GM19099 (cell line): ENCODE data around the gene TSFM.
A peak's percentile ranks its signal among the peaks of the same experiment; 100 is the strongest.

Experiments
- POLR2A ChIP-seq: IDR thresholded peaks from 3 replicates; pipeline ENCODE4 v1.6.1; 2011; ENCODE audit warnings: low read depth; ENCODE audit not compliant: insufficient read length; ENCODE audit errors: extremely low read depth

The TSFM gene

DNA sequence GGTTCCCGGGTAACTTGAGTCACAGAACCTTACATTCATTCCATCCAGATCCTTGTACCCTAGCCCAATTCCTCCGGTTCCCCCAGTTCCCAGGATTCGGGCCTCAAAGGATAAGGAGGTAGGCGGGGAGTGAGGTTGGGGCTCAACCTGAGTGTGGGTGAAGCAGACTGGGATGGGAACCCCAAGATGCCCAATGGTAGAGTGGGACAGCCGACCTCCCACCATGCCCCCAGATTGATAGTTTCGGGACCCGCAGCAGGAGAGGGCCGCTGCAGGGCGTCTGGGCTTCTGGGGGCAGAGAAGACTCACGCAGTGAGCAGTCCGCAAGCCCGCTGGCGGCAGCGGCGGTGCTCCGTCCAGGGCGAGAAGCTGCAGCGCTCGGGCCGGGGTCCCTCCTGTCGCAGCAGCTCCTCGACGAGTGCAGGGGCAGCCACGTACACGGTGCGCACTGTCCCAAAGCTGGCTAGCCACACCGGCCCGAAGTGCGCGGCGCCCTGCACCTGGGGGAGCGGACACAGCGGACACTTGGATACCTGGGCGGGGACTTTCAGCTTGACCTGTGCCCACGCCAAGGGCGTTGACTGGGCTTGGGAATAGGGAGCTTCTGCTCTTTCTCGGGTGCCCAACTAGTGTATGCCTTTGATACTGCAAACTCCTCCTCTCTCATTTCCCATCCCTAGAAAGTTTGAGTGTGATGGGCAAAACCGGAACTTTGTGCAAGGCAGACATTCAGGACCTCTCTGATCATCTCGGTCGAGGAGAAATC is 16.7 kb upstream of the TSFM start:
- TF ChIP-seq POLR2A = no peak

DNA sequence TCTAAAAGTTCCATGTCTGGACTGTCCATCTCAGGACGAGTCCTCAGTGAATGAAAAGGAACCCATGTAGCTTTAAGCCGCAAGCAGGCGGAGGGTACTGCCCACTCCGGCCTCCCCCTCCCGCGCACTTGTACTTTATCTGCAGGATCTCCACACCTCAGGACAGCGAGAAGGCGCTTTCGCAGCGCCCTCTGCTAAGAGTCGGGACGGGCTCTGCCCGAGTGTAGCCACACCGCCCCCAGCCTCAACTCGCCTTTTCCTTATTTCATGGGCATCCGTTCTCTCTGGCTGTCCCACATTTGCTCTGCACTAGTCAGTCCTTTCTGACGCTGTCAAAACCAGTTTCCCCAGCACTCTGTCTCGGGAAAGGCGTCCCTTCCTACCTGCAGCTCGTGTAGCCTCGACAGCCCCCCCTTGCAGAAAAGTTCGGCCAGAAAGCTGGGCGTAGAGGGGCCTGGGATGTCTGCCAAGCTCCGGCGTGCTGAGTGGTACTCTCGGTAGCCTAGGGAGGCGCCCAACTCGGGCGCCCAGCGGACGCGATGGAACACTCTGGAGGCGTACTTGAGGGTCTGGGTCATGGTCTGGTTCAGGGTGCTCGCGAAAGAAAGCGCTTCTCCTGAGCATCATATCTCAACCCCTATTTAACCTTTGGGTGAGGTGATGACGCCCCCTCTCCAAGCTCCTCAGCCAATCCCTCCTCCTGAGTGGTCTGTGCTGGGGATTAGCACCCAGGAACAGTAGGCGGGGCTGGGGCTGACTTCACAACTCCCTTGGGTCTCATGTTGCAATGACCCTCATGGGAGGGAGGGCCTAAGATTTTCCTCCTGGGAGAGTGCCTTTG is 15.9 kb upstream of the TSFM start, which contains the start of gene CYP27B1:
CYP27B1 (minus strand) TSS at position 615 of the 841 bp plus-strand sequence; CDS start at position 578, 37 bp downstream.
- TF ChIP-seq POLR2A = peak; percentile 17

DNA sequence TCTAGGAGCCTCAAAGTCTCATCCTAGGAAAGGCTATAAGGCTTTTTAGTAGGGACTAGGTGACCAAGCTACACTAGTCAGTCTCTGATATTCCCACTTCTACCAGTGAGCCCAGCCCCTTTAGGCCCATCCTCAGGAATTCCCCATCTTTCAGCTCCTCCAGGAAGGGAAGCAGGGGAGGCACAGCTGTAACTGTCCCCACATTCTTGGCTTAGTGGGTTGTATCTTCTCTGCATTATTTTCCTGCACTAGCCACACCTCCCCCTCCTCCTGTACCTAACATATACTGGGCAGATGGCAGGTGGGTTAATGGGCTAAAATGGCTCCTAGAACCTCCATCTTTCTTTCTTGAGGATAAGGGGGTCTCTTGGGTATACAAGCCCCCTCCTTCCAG is 15.3 kb upstream of the TSFM start:
- no peak for TF ChIP-seq POLR2A

GRCh38 chr12:57767876-57768275 is 14.7 kb upstream of the TSFM start:
- no peak for TF ChIP-seq POLR2A

DNA sequence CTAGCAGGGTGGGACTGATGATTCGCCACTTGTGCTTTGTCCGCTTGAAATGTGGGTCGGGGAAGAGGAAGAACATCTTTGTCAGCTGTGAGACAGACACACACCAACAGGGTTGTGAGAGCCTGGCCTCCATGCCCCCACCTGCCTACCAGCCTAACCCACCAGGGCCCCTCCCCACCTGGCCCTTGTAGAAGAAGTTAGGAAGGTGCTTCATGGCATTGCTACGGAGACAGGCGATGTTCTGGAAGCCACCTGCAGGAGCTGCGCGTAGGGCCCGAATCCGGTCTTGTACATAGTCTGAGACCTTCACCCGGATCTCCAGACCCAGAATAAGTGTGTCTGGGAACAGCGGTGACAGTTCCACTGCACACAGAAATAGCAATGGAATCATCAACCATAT is 13.0 kb upstream of the TSFM start:
- no peak for TF ChIP-seq POLR2A

GRCh38 chr12:57770734-57771133 is 11.9 kb upstream of the TSFM start:
- TF ChIP-seq POLR2A = no peak

DNA sequence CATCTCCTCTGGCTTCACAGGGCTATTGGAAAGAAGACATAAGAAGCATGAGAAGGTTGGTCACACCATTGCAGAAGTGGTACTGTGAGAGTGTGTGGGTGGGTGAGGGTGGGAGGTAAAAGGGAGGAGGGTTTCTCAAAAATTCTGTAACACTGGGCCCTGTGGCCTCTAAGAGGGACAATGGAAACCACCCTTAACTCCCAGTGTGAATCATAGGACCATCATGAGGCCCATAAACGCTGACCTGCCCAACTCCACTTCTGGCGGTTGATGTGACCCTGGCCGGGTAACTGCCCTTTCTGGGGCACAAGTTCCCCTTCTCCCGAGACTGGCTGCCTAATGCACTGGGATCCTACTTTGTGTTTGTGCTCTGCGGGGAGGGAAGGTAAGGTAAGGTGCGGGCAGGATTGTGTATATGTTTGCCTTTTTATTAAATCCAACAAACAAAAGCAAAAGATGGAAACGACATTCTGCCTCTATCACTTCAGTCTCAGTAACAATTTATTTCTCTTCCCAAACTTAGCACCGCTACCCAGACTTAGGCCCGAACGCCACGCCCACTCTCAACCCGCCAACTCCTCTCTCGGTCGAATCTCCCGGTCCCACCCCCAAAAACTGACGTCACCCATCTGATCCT is 11.2 kb upstream of the TSFM start:
- no peak for TF ChIP-seq POLR2A

GRCh38 chr12:57771873-57772428 is 10.6 kb upstream of the TSFM start, which contains the start of gene METTL1:
Gene METTL1, minus strand, starts transcription at chr12:57772105. Its CDS starts 22 bp downstream, at chr12:57772083.
- peak; percentile 76 for TF ChIP-seq POLR2A

DNA sequence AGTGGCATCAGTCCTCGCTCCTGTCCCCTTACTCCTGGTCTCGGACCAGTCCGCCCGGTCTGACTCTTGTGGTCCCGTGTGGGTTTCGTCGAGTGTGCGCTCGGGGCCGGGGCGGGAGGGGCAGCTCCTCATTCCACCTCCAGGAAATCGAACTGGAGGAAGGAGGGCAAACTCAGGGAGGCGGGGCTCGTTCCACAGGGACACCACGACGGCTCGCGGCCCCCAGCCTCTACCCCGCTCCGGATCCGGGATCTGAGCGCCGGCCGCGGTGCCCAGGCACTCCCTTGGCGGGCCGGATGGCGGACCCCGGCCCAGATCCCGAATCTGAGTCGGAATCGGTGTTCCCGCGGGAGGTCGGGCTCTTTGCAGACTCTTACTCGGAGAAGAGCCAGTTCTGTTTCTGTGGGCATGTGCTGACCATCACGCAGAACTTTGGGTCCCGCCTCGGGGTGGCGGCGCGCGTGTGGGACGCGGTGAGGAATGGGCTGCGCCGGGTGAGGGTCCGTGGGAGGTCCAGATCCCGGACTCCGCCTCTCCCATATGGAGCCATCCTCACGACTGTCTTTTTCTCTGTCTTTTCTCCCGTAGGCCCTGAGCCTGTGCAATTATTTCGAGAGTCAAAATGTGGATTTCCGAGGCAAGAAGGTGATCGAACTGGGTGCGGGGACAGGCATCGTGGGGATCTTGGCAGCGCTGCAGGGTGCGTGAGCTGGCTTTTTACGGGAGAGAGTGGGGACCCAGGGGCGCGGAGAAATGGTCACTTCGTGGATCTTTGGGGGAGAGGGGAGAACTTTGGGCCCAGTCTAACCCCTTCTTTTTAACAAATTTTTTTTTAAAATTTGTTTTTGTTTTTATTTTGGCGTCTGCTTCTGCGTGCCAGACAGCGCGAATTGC is 9.9 kb upstream of the TSFM start, which contains the start of gene EEF1AKMT3:
EEF1AKMT3 (plus strand) TSS at position 186 of the 894 bp plus-strand sequence; CDS start at position 297, 111 bp downstream.
- TF ChIP-seq POLR2A = no peak

GRCh38 chr12:57775044-57775443 is 7.5 kb upstream of the TSFM start:
- TF ChIP-seq POLR2A = no peak

GRCh38 chr12:57775563-57776246 is 6.9 kb upstream of the TSFM start:
- no peak for TF ChIP-seq POLR2A

DNA sequence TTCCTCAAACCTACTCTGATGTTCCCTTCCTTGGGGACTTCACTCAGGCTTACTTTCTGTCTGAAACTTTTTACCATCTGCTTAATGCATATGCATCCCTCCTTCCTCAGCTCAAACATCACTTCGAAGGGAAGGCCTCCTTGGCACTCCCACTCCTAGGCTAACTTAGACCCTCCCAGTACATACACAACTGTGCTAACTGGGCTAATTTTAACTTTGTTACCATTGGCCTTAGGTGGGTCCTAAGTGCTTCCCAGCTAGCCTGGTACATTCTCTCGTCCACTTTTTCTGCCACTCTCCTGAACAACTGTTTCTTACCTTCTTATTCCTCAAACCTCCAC is 6.4 kb upstream of the TSFM start:
- no peak for TF ChIP-seq POLR2A

- TF ChIP-seq POLR2A = no peak
Observed at GRCh38 chr12:57777367-57777766, 5.2 kb upstream of the TSFM start.
